ENCODE results near the gene HSF5. TPM values are rescaled to one million over a fixed set of nuclear protein-coding genes. Genes with fewer than 3 reads are reported as not detected.
A peak's percentile ranks its signal among the peaks of the same experiment; 100 is the strongest.

The HSF5 gene
- total RNA-seq, 1 donor from 2014 or later, result 0.09 TPM

DNA sequence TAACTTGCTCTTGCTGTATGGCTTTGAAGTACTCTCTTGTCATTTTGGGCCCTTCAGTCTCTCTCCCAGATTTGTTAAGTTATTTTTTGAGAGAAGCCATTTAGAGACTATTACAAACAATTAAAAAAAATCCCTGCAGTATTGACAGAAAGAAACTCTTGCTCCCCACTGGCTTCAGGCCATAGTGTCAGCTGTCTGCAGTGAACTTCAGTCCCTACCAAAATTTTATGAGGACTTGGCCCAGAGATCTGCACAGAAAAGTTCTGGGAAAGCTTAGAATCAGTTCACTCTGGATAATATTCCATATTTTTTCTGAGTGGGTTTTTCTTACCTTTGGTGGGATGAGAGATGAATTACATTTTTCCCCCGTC is 105.4 kb downstream of the HSF5 start:
- TF ChIP-seq, protein P1, sequence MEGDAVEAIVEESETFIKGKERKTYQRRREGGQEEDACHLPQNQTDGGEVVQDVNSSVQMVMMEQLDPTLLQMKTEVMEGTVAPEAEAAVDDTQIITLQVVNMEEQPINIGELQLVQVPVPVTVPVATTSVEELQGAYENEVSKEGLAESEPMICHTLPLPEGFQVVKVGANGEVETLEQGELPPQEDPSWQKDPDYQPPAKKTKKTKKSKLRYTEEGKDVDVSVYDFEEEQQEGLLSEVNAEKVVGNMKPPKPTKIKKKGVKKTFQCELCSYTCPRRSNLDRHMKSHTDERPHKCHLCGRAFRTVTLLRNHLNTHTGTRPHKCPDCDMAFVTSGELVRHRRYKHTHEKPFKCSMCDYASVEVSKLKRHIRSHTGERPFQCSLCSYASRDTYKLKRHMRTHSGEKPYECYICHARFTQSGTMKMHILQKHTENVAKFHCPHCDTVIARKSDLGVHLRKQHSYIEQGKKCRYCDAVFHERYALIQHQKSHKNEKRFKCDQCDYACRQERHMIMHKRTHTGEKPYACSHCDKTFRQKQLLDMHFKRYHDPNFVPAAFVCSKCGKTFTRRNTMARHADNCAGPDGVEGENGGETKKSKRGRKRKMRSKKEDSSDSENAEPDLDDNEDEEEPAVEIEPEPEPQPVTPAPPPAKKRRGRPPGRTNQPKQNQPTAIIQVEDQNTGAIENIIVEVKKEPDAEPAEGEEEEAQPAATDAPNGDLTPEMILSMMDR (IDR thresholded peaks at IDR 0.05; ENCODE audit: unreplicated experiment), result no peak
- Mint-ChIP-seq H3K9me3 (no peaks in the 10 kb centered on the region), H3K27ac (peak overlapping the region; percentile 90), H3K36me3 (peaks cover 2% of the 10 kb centered on the region), H3K4me1 (peaks cover 70% of the 10 kb centered on the region), H3K27me3 (ENCODE audit: low read depth) (no peaks in the 10 kb centered on the region), H3K4me3 (no peak overlapping the region)
- DNase-seq (ENCODE audit: low spot score in 2 of 2, unreplicated experiment in 2 of 2), result no peak

DNA sequence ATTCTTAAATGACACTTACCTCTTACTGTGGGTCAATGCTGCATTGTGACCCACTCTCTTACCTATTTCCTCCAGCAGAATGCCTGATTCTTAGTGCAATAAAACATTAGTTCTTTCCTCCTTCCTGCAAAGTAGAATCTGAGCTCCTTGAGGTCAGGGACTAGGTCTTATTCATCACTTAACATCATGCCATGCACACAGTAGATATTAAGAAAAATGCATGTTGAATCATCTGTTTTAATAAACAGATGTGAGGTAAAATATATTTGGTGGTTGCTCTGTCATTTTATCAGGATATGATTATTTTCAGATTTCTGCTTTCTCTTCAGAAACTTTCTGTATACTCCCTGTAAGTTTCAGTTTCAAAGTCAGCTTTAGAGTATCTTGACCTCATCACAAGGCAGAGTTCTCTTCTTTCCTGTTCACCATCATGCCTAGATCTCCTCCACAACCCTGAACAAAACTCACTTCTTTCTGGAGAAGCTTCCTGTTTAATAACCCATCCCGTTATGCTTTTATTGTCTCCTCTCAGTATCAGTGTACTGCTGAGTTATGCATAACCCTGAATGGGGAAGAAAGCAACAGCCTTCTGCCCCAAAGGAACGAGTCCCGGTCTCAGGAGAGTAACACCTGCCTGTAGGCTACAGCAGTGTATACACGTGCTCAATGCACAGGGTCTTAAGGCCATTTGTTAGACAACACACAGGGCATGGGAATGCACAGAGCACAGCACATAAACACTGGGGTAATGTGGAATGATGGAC is 105.9 kb downstream of the HSF5 start:
- Mint-ChIP-seq H3K4me1 (peaks cover 70% of the 10 kb centered on the region), H3K4me3 (no peak overlapping the region), H3K27ac (peak overlapping the region; percentile 90), H3K9me3 (no peaks in the 10 kb centered on the region), H3K27me3 (ENCODE audit: low read depth) (no peaks in the 10 kb centered on the region), H3K36me3 (peaks cover 2% of the 10 kb centered on the region)
- TF ChIP-seq, protein P1 (IDR thresholded peaks at IDR 0.05; ENCODE audit: unreplicated experiment), result no peak
- no peak for DNase-seq (ENCODE audit: low spot score in 2 of 2, unreplicated experiment in 2 of 2)

DNA sequence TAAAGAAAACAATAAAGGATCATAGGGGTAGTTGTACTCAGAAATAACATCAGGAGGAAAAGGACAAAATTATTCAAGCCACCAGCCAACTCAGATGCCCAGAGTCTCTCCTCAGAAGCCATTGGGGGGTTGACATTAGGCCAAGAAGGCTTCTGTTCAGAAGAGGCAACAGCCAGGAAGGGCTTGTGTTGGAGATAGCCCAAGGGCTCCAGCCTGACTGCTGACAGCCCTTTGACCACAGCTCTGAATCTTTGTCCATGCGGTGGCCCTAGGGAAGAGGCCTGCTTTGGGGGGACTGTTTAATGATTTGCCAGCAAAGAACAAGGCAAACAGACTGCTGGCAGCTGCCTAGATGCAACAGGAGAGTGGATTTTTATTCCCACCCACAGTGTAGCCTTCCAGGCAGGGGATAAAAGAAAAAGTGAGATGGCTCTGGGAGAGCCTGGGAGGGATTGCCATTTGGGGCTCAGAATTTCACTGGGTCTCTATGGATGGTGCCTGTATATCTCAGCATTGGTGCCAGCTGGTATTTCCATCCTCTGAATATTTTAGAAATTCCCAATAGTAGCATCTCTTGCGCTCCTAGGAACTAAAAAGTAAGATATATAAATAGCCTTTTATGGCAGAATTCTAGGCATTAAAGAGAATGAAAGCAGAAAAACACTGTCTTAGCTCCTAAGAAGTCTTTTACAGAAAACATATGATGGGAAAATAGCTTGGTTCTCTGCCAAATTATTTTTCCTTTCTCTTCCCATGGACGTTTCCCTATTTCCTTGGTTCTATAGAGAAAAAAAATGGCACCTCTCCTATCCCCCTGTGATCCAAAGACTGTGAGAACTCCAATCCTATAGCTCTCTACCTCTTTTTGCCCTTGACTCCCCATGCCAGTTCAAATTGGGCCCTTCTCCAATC is 106.8 kb downstream of the HSF5 start:
- TF ChIP-seq, protein P1 (IDR thresholded peaks at IDR 0.05; ENCODE audit: unreplicated experiment), result no peak
- Mint-ChIP-seq H3K27ac (peak overlapping the region; percentile 90), H3K9me3 (no peaks in the 10 kb centered on the region), H3K36me3 (peaks cover under 1% of the 10 kb centered on the region), H3K4me3 (no peak overlapping the region), H3K4me1 (peaks cover 74% of the 10 kb centered on the region), H3K27me3 (ENCODE audit: low read depth) (no peaks in the 10 kb centered on the region)
- DNase-seq (ENCODE audit: low spot score in 2 of 2, unreplicated experiment in 2 of 2), result no peak

DNA sequence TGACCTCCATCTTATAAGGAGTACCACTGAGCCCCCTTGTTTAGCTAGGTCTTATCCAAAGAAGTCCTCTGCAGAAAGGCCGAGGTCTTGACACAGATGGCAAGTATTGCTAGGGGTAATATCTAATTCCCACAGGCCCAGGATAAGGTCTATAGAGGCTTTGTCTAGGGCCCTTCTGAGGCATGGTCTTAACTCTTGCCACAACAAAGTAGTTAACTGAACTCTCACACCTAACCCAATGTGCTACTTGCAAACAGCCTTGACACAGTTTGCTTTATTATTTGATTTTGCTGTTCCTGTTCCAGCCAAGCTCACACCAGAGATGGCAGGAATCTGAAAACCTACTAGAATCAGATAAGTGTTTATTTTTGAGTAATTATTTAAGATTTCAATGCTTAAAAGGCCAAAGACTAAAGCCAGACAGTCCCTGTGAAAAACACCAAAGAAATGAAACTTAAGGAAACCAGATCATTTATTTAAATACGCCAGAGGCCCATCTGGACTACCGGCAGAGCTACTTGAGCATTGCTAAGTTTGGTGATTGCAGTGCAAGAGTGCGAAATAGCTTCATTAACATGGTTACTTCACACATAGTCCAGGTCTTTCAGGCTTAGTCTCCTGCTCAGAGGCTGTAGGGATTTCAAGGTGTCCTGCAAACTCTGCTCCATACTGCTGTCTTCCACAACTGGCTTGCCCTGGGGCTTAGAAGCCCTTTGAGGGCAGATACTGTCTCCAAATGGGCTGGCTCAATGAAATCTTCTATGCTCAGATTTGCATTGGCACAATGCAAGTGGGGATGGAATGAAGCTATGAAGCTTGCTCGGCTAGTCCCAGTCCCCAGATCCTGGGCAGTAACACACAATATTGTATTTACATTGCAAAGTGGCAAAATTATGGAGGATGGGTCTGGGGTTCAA is 107.7 kb downstream of the HSF5 start:
- H3K27ac Mint-ChIP-seq, result peak overlapping the region; percentile 90
- no peak overlapping the region for H3K4me3 Mint-ChIP-seq
- no peaks in the 10 kb centered on the region for H3K9me3 Mint-ChIP-seq
- H3K27me3 Mint-ChIP-seq (ENCODE audit: low read depth), result no peaks in the 10 kb centered on the region
- no peak for DNase-seq (ENCODE audit: low spot score in 2 of 2, unreplicated experiment in 2 of 2)
- TF ChIP-seq, protein P1 (IDR thresholded peaks at IDR 0.05; ENCODE audit: unreplicated experiment), result no peak
- H3K4me1 Mint-ChIP-seq, result peaks cover 81% of the 10 kb centered on the region
- H3K36me3 Mint-ChIP-seq, result no peaks in the 10 kb centered on the region

DNA sequence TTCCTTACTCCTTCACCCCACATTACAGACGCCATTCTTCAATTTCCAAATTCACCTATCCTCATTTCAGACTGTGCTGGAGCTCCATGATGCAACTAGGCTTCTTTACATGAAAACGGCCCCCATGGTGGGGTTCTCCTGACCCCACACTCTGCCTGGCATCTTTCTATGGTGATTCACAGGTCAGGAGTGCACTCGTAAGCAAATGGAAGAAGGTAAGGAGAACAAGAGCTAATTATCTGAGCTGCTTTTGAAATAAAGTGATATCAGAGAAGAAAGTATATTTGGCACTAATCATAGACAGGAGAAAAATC is 108.7 kb downstream of the HSF5 start:
- no peaks in the 10 kb centered on the region for H3K9me3 Mint-ChIP-seq
- peak overlapping the region; percentile 32 for H3K27ac Mint-ChIP-seq
- no peak overlapping the region for H3K4me3 Mint-ChIP-seq

More for the DNA sequence above, 108.7 kb downstream of the HSF5 start:
- Mint-ChIP-seq H3K36me3 (no peaks in the 10 kb centered on the region), H3K4me1 (peaks cover 74% of the 10 kb centered on the region), H3K27me3 (ENCODE audit: low read depth) (no peaks in the 10 kb centered on the region)
- TF ChIP-seq, protein P1 (IDR thresholded peaks at IDR 0.05; ENCODE audit: unreplicated experiment), result no peak
- no peak for DNase-seq (ENCODE audit: low spot score in 2 of 2, unreplicated experiment in 2 of 2)
